ENCODE measurements around the gene MXD1. TPM values are rescaled to one million over a fixed set of nuclear protein-coding genes. Genes with fewer than 3 reads are reported as not detected.
A peak's percentile ranks its signal among the peaks of the same experiment; 100 is the strongest.

The MXD1 gene
- total and polyA plus RNA-seq, 7 donors, result 5.4 to 102 (median 7.8) TPM

- Histone ChIP-seq H3K36me3 (no peaks in the 10 kb centered on the region), H3K4me1 (no peaks in the 10 kb centered on the region), H3K27me3 (no peaks in the 10 kb centered on the region), H3K9me3 (no peaks in the 10 kb centered on the region), H3K27ac (no peak overlapping the region), H3K4me3 (no peak overlapping the region)
- no peak for DNase-seq
- TF ChIP-seq POLR2AphosphoS5 (IDR thresholded peaks at IDR 0.05), result peak in 1 of 4 donors; percentile 53
- no peak for TF ChIP-seq CTCF (IDR thresholded peaks at IDR 0.05)
- intact Hi-C loops (cut with DNase I), result no loop called here
- WGBS, 2 donors, result 88 to 94% methylated on average over 10 of the region's 10 CpGs
Measured at GRCh38 chr2:69985688-69986087, 70.8 kb downstream of the MXD1 start.

GRCh38 chr2:69986691-69987090 is 71.8 kb downstream of the MXD1 start:
- no peak overlapping the region for H3K4me3 ChIP-seq
- TF ChIP-seq CTCF (IDR thresholded peaks at IDR 0.05), result no peak
- no peak for TF ChIP-seq EP300 (IDR thresholded peaks at IDR 0.05)
- no peak for TF ChIP-seq POLR2AphosphoS5 (IDR thresholded peaks at IDR 0.05)
- no peak for TF ChIP-seq POLR2A (IDR thresholded peaks at IDR 0.05)
- DNase-seq, result no peak
- H3K9me3 ChIP-seq, result no peaks in the 10 kb centered on the region
- intact Hi-C loops (cut with DNase I), result no loop called here
- 92 to 97% methylated on average over 4 of the region's 4 CpGs for WGBS, 2 donors
- no peaks in the 10 kb centered on the region for H3K4me1 ChIP-seq
- H3K27me3 ChIP-seq, result no peaks in the 10 kb centered on the region
- no peak overlapping the region for H3K27ac ChIP-seq
- H3K36me3 ChIP-seq, result no peaks in the 10 kb centered on the region

- Histone ChIP-seq H3K4me3 (no peak overlapping the region), H3K4me1 (no peaks in the 10 kb centered on the region), H3K27me3 (no peaks in the 10 kb centered on the region), H3K27ac (no peak overlapping the region), H3K9me3 (no peaks in the 10 kb centered on the region), H3K36me3 (peaks cover 0 to 4% (median 0%) of the 10 kb centered on the region in 4 donors)
- WGBS, 2 donors, result 97 to 98% methylated on average over 5 of the region's 5 CpGs
- DNase-seq, result no peak
- intact Hi-C loops (cut with DNase I), result no loop called here
- TF ChIP-seq EP300 (IDR thresholded peaks at IDR 0.05) (no peak), POLR2A (IDR thresholded peaks at IDR 0.05) (no peak), CTCF (IDR thresholded peaks at IDR 0.05) (no peak), POLR2AphosphoS5 (IDR thresholded peaks at IDR 0.05) (no peak)
Measured at GRCh38 chr2:69988086-69988635, 73.3 kb downstream of the MXD1 start.

GRCh38 chr2:69989009-69989408 is 74.1 kb downstream of the MXD1 start:
- no peaks in the 10 kb centered on the region for H3K9me3 ChIP-seq
- no peak overlapping the region for H3K27ac ChIP-seq
- no peaks in the 10 kb centered on the region for H3K27me3 ChIP-seq
- H3K4me1 ChIP-seq, result no peaks in the 10 kb centered on the region
- 23 to 61% methylated on average over 3 of the region's 3 CpGs for WGBS, 2 donors
- no peak overlapping the region for H3K4me3 ChIP-seq
- intact Hi-C loops (cut with DNase I), result no loop called here
- TF ChIP-seq POLR2A (IDR thresholded peaks at IDR 0.05) (no peak), CTCF (IDR thresholded peaks at IDR 0.05) (no peak), POLR2AphosphoS5 (IDR thresholded peaks at IDR 0.05) (no peak), EP300 (IDR thresholded peaks at IDR 0.05) (no peak)
- DNase-seq, result peak; percentile 32
- H3K36me3 ChIP-seq, result peaks cover 0 to 12% (median 0%) of the 10 kb centered on the region in 4 donors

Measured in sigmoid colon (tissue), 7 donors.